GM04504 (cell line): ENCODE results near the gene CTF1.
"Not testable (repeated sequence)": the region's sequence is repeated elsewhere in the genome, so short reads cannot be mapped to it uniquely, and the experiment has no call there.

ENCODE experiments used
- DNase-seq: peaks from one replicate; pipeline ENCODE4 v3.0.0-alpha.2; 2012; ENCODE audit warnings: low read depth

CTF1 gene

DNA sequence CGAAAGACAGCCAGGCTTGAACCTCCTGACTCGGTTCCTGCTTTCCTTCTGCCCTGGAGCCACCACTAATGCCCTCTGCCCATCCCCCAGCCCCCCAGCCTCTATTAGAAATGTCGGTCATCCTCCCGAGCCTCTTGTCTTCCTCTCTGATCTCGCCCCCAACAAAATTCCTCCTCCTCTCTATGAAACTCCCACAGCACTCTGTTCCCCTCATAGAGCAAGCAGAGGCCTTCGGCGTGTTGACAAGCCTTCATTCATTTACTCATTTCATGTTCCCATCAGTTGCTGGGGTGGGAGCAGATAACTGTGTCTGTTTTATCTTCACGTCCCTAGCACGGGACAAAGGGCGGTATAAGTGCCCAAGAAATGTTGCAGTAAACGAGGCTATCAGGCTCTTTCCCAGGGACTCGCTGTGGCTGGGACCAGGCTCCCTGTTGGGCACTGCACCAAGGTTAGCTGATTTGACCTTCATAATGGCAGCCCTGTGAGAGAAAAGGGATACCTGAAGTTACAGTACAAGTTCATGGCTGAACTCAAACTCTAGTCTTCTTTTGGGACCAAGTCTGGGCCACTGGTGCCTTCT lies 34.7 kb downstream of the CTF1 start:
- DNase-seq, result no peak

DNA sequence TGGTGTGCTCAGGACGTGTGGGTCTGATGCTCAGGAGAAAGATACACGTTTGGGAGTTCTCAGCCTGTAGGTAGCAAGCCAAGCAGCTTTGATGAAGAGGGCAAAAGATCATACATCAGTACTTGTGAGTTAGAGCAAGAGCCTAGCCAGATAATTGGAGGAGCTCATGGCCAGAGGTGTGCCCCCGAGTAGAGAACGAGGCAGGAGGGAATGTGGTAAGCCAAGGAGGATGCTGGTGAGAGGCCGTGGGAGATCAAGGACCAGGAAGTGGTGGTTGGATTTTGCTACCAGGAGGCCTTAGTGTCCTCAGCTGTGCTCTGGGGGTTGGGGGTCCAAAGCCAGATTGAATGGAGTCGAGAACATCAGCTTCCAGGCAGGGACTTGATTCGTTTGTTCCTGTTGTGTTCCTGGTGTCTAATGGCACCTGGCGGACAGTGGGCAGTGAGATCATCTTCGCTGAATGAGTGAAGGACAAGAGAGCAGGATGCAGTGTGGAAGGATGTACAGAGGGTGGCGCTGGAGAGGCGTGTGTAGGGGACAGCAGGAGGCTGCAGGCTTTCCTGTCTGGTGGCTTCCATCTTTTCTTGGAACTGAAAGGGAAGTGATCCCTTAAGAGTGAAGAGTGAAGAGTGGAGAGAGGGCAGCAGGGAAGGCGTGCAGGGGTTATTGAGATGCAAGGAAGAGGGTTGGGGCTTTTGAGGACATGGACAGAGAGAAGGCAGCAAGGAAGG lies 38.6 kb downstream of the CTF1 start:
- no peak for DNase-seq

GRCh38 chr16:30937692-30938091 lies 41.3 kb downstream of the CTF1 start:
- no peak for DNase-seq

DNA sequence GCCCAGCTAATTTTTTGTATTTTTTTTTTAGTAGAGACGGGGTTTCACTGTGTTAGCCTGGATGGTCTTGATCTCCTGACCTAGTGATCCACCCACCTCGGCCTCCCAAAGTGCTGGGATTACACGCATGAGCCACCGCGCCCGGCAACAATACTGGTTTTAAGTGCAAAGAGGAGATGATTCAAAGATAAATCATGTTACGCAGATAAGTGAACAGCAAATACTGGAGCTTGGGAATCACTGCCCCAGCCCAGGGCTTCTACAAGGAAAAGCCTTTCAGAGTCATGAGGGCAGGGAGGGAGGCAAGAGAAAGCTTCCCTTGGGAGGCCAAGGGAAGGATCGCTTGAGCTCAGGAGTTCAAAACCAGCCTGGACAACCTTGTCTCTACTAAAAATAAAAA lies 43.2 kb downstream of the CTF1 start:
- DNase-seq, result not testable (repeated sequence)

- peak; percentile 40 for DNase-seq
These were observed 45.4 kb downstream of the CTF1 start for GRCh38 chr16:30941600-30942425.

- no peak for DNase-seq
These were observed 46.0 kb downstream of the CTF1 start for GRCh38 chr16:30942426-30942806.

DNA sequence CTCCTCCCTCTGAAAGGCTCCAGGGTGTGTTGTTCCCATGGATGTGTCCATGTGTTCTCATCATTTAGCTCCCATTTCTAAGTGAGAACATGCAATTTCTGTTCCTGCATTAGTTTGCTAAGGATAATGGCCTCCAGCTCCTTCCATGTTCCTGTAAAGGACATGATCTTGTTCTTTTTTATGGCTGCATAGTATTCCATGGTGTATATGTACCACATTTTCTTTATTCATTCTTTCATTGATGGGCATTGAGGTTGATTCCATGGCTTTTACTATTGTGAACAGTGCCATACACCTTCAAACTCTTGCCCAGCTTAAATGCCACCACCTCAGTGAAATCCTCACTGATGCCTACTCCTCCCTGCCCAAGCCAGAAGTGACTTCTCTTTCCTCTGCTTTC lies 47.9 kb downstream of the CTF1 start:
- no peak for DNase-seq

- DNase-seq, result no peak
These were observed 50.5 kb downstream of the CTF1 start for GRCh38 chr16:30946671-30947540.

GRCh38 chr16:30947541-30947858 lies 51.1 kb downstream of the CTF1 start:
- DNase-seq, result no peak

GRCh38 chr16:30947859-30948666 lies 51.6 kb downstream of the CTF1 start:
- peak; percentile 95 for DNase-seq

DNA sequence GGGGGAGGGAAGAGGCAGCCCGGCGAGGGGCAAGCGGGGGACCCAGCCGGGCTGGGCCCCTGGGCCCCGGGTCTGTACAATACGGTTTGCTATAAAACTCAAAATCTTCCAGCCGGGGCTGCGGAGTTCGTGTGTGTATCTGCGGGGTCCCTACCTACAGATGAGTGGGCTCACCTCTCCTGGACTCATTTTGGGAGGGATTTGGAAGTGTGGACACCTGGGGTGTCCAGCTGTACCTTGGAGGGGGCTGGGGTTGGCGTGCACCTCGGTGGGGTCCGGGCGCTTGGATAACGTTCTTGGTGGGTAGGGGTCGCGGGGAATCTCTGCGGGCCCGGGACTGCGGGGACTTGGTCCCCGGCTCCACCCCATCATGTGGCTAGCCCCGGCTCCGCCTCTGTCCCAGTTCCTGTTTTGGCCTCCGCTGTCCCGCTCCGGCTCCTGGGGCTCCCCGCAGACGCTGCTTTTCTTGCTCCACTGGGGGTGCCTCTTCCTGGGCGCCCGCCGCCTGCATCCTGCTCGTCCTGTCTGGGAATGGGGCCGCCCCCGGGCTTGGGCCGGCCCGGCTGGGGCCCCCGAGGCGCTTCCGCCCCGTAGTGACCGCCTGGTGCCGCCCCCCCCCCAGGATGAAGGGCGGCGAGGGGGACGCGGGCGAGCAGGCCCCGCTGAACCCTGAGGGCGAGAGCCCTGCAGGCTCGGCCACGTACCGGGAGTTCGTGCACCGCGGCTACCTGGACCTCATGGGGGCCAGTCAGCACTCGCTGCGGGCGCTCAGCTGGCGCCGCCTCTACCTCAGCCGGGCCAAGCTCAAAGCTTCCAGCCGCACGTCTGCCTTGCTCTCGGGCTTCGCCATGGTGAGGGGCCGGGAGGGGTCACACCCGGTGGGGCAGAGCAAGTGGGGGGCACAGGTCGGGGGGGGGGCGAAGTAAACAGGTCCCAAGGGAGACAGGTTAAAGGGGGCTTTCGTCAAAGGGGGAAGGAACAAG lies 52.5 kb downstream of the CTF1 start, which contains the start of gene ORAI3:
Gene ORAI3, plus strand, starts transcription at position 402 of the 983 bp plus-strand sequence. Its CDS starts 222 bp downstream, at position 624.
- no peak for DNase-seq

DNA sequence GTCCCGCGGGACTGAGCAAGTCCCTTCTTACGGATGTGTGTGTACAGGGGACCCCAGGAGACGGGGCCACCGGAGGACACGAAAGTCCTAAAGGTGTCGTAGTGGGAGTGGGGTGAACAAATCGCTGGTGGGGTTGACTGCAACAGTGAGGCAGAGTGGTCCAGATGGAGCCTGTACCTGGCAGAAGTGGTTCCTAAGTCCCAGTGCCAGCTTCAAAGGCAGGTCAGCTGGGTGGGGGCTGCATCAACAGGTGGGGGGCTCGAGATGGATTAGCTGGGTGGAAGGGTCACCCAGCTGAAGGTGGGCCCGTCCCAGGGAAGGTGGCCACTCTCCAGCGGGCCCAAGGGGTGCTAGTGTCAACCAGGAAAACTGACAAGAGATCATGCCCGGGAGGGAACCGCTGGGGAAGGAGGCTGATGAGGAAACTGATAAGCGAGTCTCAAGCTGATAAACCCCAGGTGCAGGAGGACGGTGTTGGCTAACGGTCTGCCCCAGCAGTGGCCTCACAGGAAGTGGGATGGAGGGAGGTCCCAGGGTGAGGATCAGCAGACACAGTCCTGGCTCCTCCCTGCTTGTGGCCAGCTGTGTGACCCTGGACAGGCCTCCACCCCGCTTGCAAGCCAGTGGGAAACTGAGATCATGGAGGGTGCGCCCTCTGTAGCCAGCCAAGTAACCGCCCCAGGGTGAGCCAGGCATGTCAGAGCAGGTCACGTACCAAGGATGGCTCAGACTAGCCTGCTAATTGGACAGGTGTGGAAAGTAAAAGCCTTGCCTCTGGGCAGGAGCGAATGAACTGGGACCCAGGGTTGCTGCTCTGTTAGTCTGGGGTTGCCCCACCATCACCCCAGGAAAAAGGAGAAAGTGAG lies 53.5 kb downstream of the CTF1 start:
- DNase-seq, result peak; percentile 75

DNA sequence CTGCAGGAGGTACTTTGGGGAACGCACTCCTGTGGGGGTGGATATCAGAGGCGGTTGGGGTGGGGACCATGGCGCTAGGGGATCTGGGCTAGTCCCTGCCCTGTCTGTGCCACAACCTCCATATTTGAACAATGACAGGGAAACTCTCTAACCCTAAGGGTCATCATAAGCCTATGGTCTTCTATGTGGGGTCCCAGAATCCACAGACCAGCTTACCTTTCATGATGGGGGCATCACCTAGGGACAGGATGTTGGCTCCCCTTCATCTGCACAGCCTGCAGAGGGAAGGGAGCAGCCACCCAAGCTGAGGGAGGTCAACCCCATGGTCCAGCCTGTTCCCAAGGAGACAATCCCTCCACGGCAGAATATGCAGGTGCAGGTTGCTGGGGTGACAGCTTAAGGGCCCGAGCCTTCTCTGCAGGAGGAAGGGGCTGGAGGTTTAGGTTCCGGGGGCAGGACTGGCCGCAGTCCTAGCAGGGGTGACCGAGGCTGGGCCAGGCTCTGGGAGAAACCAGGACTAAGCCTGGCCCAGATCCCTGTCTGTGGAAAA lies 54.2 kb downstream of the CTF1 start:
- no peak for DNase-seq

- no peak for DNase-seq
These were observed 54.8 kb downstream of the CTF1 start for GRCh38 chr16:30951193-30951592.

GRCh38 chr16:30951750-30952149 lies 55.3 kb downstream of the CTF1 start:
- no peak for DNase-seq

DNA sequence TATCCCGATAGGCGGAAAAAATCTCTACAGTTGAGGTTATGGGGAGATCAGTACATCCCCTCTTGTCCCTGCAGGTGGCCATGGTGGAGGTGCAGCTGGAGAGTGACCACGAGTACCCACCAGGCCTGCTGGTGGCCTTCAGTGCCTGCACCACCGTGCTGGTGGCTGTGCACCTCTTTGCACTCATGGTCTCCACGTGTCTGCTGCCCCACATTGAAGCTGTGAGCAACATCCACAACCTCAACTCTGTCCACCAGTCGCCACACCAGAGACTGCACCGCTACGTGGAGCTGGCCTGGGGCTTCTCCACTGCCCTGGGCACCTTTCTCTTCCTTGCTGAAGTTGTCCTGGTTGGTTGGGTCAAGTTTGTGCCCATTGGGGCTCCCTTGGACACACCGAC lies 56.7 kb downstream of the CTF1 start:
- no peak for DNase-seq
